Activated naive CD4-positive, alpha-beta T cell treated with anti-CD3 and anti-CD28 coated beads, Interleukin-2, amount 50 U/mL, for 24 hours (primary cell): ENCODE measurements around the gene CNP.
"Not testable (repeated sequence)": the region's sequence is repeated elsewhere in the genome, so short reads cannot be mapped to it uniquely, and the experiment has no call there.

Experiments used
- H3K27ac Mint-ChIP-seq: one replicate; pipeline ENCODE4 v1.8.0; 2021; ENCODE audit warnings: mild to moderate bottlenecking, mixed read lengths
- H3K27me3 Mint-ChIP-seq: one replicate; pipeline ENCODE4 v1.8.0; 2021; ENCODE audit warnings: mixed read lengths
- H3K36me3 Mint-ChIP-seq: one replicate; pipeline ENCODE4 v1.8.0; 2021; ENCODE audit warnings: mixed read lengths
- H3K4me1 Mint-ChIP-seq: one replicate; pipeline ENCODE4 v1.8.0; 2021; ENCODE audit warnings: mixed read lengths
- H3K4me3 Mint-ChIP-seq: one replicate; pipeline ENCODE4 v1.8.0; 2021; ENCODE audit warnings: mild to moderate bottlenecking, mixed read lengths
- H3K9me3 Mint-ChIP-seq: one replicate; pipeline ENCODE4 v1.8.0; 2021; ENCODE audit warnings: mixed read lengths

CNP gene

GRCh38 chr17:42002792-42003301 is 36.3 kb downstream of the CNP start:
- H3K27me3 Mint-ChIP-seq, result no peaks in the 10 kb centered on the region
- H3K27ac Mint-ChIP-seq, result peak overlapping the region; percentile 13
- peaks cover 33% of the 10 kb centered on the region for H3K4me1 Mint-ChIP-seq
- H3K4me3 Mint-ChIP-seq, result no peak overlapping the region
- no peaks in the 10 kb centered on the region for H3K36me3 Mint-ChIP-seq
- no peaks in the 10 kb centered on the region for H3K9me3 Mint-ChIP-seq

DNA sequence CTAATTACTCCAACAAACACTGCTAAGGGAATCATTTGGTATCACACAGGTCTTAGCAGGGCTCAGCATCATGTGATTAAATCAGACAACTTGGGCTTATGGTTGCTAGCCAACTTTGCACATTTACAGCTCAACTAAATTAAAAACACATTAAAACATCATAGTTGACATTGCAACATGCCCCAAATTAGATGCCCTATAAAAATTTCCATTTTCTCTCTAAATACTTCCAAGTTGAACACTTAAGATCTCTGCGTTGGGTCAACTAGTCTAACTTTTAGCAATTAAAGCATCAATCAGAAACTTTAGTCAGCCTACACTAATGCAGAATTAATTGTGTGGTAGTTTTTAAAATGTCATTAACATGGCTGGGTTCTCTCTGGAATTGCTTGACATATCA is 38.6 kb downstream of the CNP start:
- Mint-ChIP-seq H3K9me3 (no peaks in the 10 kb centered on the region), H3K27me3 (no peaks in the 10 kb centered on the region), H3K27ac (peak overlapping the region; percentile 5), H3K36me3 (no peaks in the 10 kb centered on the region), H3K4me3 (no peak overlapping the region), H3K4me1 (peaks cover 47% of the 10 kb centered on the region)

DNA sequence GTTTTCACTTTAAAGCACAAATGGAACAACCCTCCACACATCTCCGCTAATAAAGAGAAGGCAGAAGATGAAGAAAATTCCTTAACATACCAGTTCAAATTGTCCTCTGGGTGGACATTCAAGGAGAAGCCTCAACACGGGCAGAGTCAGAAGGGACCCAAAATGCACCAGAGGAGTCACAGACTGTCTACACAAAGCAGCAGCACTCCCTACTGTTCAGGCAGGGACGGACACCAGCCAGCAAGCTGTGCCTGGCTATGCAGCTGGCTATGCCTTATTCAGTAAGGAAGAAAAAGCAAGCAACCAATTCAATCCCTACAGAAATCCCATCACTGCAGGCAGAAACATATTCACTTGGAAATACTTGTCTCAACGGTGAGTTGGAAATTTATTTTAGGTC is 42.6 kb downstream of the CNP start:
- H3K36me3 Mint-ChIP-seq, result no peaks in the 10 kb centered on the region
- H3K27ac Mint-ChIP-seq, result no peak overlapping the region
- H3K9me3 Mint-ChIP-seq, result no peaks in the 10 kb centered on the region
- H3K27me3 Mint-ChIP-seq, result no peaks in the 10 kb centered on the region
- H3K4me1 Mint-ChIP-seq, result peaks cover 64% of the 10 kb centered on the region
- H3K4me3 Mint-ChIP-seq, result peak overlapping the region; percentile 42

DNA sequence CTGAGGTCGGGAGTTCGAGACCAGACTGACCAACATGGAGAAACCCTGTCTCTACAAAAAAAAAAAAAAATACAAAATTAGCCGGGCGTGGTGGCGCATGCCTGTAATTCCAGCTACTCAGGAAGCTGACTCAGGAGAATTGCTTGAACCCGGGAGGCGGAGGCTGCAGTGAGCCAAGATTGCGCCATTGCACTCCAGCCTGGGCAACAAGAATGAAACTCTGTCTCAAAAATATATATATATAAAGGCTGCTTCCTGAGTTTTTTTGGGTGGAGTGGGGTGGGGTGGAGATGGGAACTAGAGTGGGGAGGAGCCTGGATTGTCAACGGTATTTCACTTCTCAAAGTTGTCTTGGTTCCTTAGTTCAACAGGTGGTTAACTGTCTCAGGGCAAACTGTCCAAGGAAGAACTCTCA is 43.7 kb downstream of the CNP start:
- not testable (repeated sequence) for H3K9me3 Mint-ChIP-seq, H3K27ac Mint-ChIP-seq, H3K4me3 Mint-ChIP-seq, H3K27me3 Mint-ChIP-seq, H3K36me3 Mint-ChIP-seq
- peaks cover 58% of the 10 kb centered on the region for H3K4me1 Mint-ChIP-seq

DNA sequence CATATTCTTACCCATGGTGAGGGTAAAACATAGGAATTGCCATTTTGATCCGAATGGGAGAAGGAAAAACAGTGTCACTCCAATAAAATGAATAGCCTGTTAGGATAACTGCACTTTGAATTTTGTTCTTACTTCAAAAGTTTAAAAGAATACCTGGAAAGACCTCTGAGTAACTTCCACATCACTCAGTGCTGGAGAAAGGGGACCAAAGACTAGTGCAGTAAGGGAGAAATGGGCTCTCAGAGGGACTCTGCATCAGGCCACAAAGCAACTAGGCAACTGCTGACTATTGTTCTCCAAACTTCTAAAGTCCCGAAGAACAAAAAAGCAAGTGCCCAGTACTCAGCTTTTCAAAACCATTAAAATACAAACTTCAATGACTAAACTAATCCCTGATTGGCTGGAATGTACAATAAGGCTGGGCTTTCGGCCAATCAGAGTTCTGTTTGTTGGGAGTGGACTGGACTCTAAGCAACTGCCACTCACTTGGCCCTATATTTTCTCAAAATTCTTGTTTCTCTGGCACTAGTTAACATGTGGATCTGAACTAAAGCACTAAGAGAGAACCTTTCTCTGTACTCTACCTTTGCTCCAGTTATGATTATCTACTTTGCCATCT is 44.4 kb downstream of the CNP start:
- H3K27me3 Mint-ChIP-seq, result no peaks in the 10 kb centered on the region
- H3K4me1 Mint-ChIP-seq, result peaks cover 60% of the 10 kb centered on the region
- no peaks in the 10 kb centered on the region for H3K9me3 Mint-ChIP-seq
- no peak overlapping the region for H3K27ac Mint-ChIP-seq
- no peaks in the 10 kb centered on the region for H3K36me3 Mint-ChIP-seq
- no peak overlapping the region for H3K4me3 Mint-ChIP-seq

DNA sequence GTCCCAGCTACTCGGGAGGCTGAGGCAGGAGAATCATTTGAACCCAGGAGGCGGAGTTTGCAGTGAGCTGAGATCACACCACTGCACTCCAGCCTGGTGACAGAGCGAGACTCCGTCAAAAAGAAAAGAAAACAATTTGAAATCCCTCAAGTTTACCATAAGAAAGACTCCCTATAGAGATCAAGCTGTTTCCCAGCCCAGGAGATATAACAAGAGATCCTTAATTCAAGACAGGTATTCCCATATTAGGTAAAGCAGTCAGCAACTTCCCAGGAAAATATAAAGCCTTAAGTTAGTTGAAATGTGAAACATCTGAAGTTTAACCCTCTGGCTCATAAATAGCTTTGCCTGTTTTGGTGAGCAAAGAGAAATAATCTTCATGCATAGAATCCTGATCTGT is 45.8 kb downstream of the CNP start:
- H3K4me1 Mint-ChIP-seq, result peaks cover 58% of the 10 kb centered on the region
- not testable (repeated sequence) for H3K27me3 Mint-ChIP-seq, H3K27ac Mint-ChIP-seq

DNA sequence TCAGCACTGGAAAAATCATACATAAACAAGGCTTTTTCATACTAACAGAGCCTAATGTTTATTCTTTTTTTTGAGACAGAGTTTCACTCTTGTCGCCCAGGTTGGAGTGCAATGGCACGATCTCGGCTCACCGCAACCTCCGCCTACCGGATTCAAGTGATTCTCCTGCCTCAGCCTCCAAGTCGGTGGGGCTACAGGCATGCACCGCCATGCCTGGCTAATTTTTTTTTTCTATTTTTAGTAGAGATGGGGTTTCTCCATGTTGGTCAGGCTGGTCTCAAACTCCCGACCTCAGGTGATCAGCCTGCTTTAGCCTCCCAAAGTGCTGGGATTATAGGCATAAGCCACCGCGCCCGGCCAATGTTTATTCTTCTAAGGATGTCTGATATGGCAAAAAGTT is 47.1 kb downstream of the CNP start:
- not testable (repeated sequence) for H3K27ac Mint-ChIP-seq, H3K27me3 Mint-ChIP-seq, H3K4me3 Mint-ChIP-seq, H3K36me3 Mint-ChIP-seq, H3K9me3 Mint-ChIP-seq
- H3K4me1 Mint-ChIP-seq, result peaks cover 69% of the 10 kb centered on the region

More for the DNA sequence above, 45.8 kb downstream of the CNP start:
- not testable (repeated sequence) for H3K36me3 Mint-ChIP-seq, H3K4me3 Mint-ChIP-seq, H3K9me3 Mint-ChIP-seq

GRCh38 chr17:42016411-42016831 is 49.8 kb downstream of the CNP start:
- H3K4me3 Mint-ChIP-seq, result peak overlapping the region; percentile 94
- H3K4me1 Mint-ChIP-seq, result peaks cover 66% of the 10 kb centered on the region
- H3K9me3 Mint-ChIP-seq, result no peaks in the 10 kb centered on the region
- peaks cover 3% of the 10 kb centered on the region for H3K36me3 Mint-ChIP-seq
- H3K27me3 Mint-ChIP-seq, result no peaks in the 10 kb centered on the region
- peak overlapping the region; percentile 96 for H3K27ac Mint-ChIP-seq

GRCh38 chr17:42016941-42017865 is 50.6 kb downstream of the CNP start, which contains the start of gene DNAJC7:
TSS of gene DNAJC7 (minus strand) at chr17:42017439. CDS start at chr17:42017416, 23 bp downstream.
- Mint-ChIP-seq H3K36me3 (peaks cover 5% of the 10 kb centered on the region), H3K27me3 (no peaks in the 10 kb centered on the region), H3K4me1 (peaks cover 63% of the 10 kb centered on the region), H3K4me3 (peak within 1 kb of the TSS; percentile 94), H3K9me3 (no peaks in the 10 kb centered on the region), H3K27ac (peak within 1 kb of the TSS; percentile 96)

DNA sequence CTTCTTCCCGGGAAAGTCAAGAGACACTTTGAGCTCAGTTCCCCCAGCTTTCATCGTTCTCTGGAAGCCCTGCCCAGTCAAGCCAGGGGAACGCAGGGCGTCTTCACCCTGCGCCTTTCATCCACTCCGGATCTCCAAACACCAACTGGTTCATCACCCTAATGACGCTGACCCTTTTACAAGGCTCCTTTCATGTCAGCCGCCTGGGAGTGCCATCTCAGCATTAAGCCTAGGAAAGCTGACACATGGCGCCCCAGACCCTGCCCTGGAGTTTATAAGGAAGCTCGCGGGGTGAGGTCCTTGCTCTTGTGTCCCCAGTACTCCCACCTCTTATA is 51.2 kb downstream of the CNP start:
- H3K4me3 Mint-ChIP-seq, result peak overlapping the region; percentile 94
- H3K9me3 Mint-ChIP-seq, result no peaks in the 10 kb centered on the region
- H3K36me3 Mint-ChIP-seq, result peaks cover 7% of the 10 kb centered on the region
- H3K4me1 Mint-ChIP-seq, result peaks cover 61% of the 10 kb centered on the region
- peak overlapping the region; percentile 89 for H3K27ac Mint-ChIP-seq
- no peaks in the 10 kb centered on the region for H3K27me3 Mint-ChIP-seq

GRCh38 chr17:42018339-42018738 is 51.7 kb downstream of the CNP start:
- H3K4me1 Mint-ChIP-seq, result peaks cover 57% of the 10 kb centered on the region
- peaks cover 7% of the 10 kb centered on the region for H3K36me3 Mint-ChIP-seq
- no peaks in the 10 kb centered on the region for H3K9me3 Mint-ChIP-seq
- H3K27ac Mint-ChIP-seq, result peak overlapping the region; percentile 89
- peak overlapping the region; percentile 94 for H3K4me3 Mint-ChIP-seq
- H3K27me3 Mint-ChIP-seq, result no peaks in the 10 kb centered on the region

- Mint-ChIP-seq H3K27ac (no peak overlapping the region), H3K4me1 (peaks cover 52% of the 10 kb centered on the region)
Observed at GRCh38 chr17:42018988-42019387, 52.4 kb downstream of the CNP start.

GRCh38 chr17:42019509-42020404 is 53.2 kb downstream of the CNP start, which contains the start of gene NKIRAS2:
TSS of gene NKIRAS2 (plus strand) at chr17:42020090. CDS start at chr17:42021578, 1,488 bp downstream.
- H3K36me3 Mint-ChIP-seq, result peaks cover 8% of the 10 kb centered on the region
- no peaks in the 10 kb centered on the region for H3K9me3 Mint-ChIP-seq
- no peaks in the 10 kb centered on the region for H3K27me3 Mint-ChIP-seq
- peaks cover 54% of the 10 kb centered on the region for H3K4me1 Mint-ChIP-seq
- H3K4me3 Mint-ChIP-seq, result peak within 1 kb of the TSS; percentile 98
- H3K27ac Mint-ChIP-seq, result peak within 1 kb of the TSS; percentile 95

More at GRCh38 chr17:42018988-42019387, 52.4 kb downstream of the CNP start:
- Mint-ChIP-seq H3K4me3 (peak overlapping the region; percentile 94), H3K27me3 (no peaks in the 10 kb centered on the region), H3K36me3 (peaks cover 7% of the 10 kb centered on the region), H3K9me3 (no peaks in the 10 kb centered on the region)

- not testable (repeated sequence) for H3K9me3 Mint-ChIP-seq, H3K36me3 Mint-ChIP-seq, H3K27me3 Mint-ChIP-seq, H3K27ac Mint-ChIP-seq
- Mint-ChIP-seq H3K4me1 (peaks cover 50% of the 10 kb centered on the region), H3K4me3 (peak overlapping the region; percentile 98)
Observed at GRCh38 chr17:42020845-42021244, 54.2 kb downstream of the CNP start.
